Measurements from ENCODE around the gene XPNPEP2.

The XPNPEP2 gene

GRCh38 chrX:129782706-129783105 lies 43.9 kb downstream of the XPNPEP2 start:
- no peak for DNase-seq (ENCODE audit: low read depth)
- H3K4me3 ChIP-seq (ENCODE audit: low read depth, low read length), result peak overlapping the region; percentile 60
- TF ChIP-seq POLR2A (IDR thresholded peaks at IDR 0.05; ENCODE audit: extremely low read depth, insufficient read length) (no peak), MYC (IDR thresholded peaks at IDR 0.05; ENCODE audit: low read depth, low read length) (no peak), CTCF (IDR thresholded peaks at IDR 0.05; ENCODE audit: low read depth, low read length) (no peak), MAX (IDR thresholded peaks at IDR 0.05; ENCODE audit: low read depth, low read length) (no peak)

- DNase-seq (ENCODE audit: low read depth), result no peak
- TF ChIP-seq MYC (IDR thresholded peaks at IDR 0.05; ENCODE audit: low read depth, low read length), result no peak
- no peak for TF ChIP-seq POLR2A (IDR thresholded peaks at IDR 0.05; ENCODE audit: extremely low read depth, insufficient read length)
- no peak for TF ChIP-seq CTCF (IDR thresholded peaks at IDR 0.05; ENCODE audit: low read depth, low read length)
- no peak for TF ChIP-seq MAX (IDR thresholded peaks at IDR 0.05; ENCODE audit: low read depth, low read length)
These were observed 44.5 kb downstream of the XPNPEP2 start for GRCh38 chrX:129783291-129783713.

GRCh38 chrX:129784371-129784770 lies 45.6 kb downstream of the XPNPEP2 start:
- peak; percentile 36 for DNase-seq (ENCODE audit: low read depth)
- TF ChIP-seq POLR2A (IDR thresholded peaks at IDR 0.05; ENCODE audit: extremely low read depth, insufficient read length) (no peak), MYC (IDR thresholded peaks at IDR 0.05; ENCODE audit: low read depth, low read length) (no peak), MAX (IDR thresholded peaks at IDR 0.05; ENCODE audit: low read depth, low read length) (no peak)
- H3K4me3 ChIP-seq (ENCODE audit: low read depth, low read length), result peak overlapping the region; percentile 6

More at GRCh38 chrX:129783291-129783713, 44.5 kb downstream of the XPNPEP2 start:
- peak overlapping the region; percentile 60 for H3K4me3 ChIP-seq (ENCODE audit: low read depth, low read length)

- H3K4me3 ChIP-seq (ENCODE audit: low read depth, low read length), result peak overlapping the region; percentile 25
- DNase-seq (ENCODE audit: low read depth), result peak; percentile 81
- TF ChIP-seq MAX (IDR thresholded peaks at IDR 0.05; ENCODE audit: low read depth, low read length), result no peak
- no peak for TF ChIP-seq CTCF (IDR thresholded peaks at IDR 0.05; ENCODE audit: low read depth, low read length)
- TF ChIP-seq MYC (IDR thresholded peaks at IDR 0.05; ENCODE audit: low read depth, low read length), result no peak
- TF ChIP-seq POLR2A (IDR thresholded peaks at IDR 0.05; ENCODE audit: extremely low read depth, insufficient read length), result no peak
These were observed 46.6 kb downstream of the XPNPEP2 start for GRCh38 chrX:129785160-129785947.

GRCh38 chrX:129786210-129786651 lies 47.5 kb downstream of the XPNPEP2 start:
- DNase-seq (ENCODE audit: low read depth), result peak; percentile 85
- TF ChIP-seq POLR2A (IDR thresholded peaks at IDR 0.05; ENCODE audit: extremely low read depth, insufficient read length) (no peak), CTCF (IDR thresholded peaks at IDR 0.05; ENCODE audit: low read depth, low read length) (no peak), MYC (IDR thresholded peaks at IDR 0.05; ENCODE audit: low read depth, low read length) (no peak), MAX (IDR thresholded peaks at IDR 0.05; ENCODE audit: low read depth, low read length) (no peak)
- peak overlapping the region; percentile 25 for H3K4me3 ChIP-seq (ENCODE audit: low read depth, low read length)

Data from NB4 (cell line).